HEK293 (cell line): ENCODE measurements around the gene FXYD5.

Source experiments
- GFI1B ChIP-seq: fragments of 450-650 bp; formaldehyde crosslinking; IDR thresholded peaks from 2 replicates; pipeline ENCODE4 v1.5.1; 2016; ENCODE audit warnings: missing biosample characterization, missing genetic modification characterization
- KLF10 ChIP-seq: fragments of 450-650 bp; IDR thresholded peaks from 2 replicates; pipeline ENCODE4 v1.5.1; 2018; ENCODE audit warnings: missing biosample characterization, mild to moderate bottlenecking, missing genetic modification characterization
- KLF16 ChIP-seq: fragments of 450-650 bp; formaldehyde crosslinking; IDR thresholded peaks from 2 replicates; pipeline ENCODE4 v1.5.1; 2017; ENCODE audit warnings: missing biosample characterization, missing genetic modification characterization
- MEIS1 ChIP-seq: sonication (generic); formaldehyde crosslinking; IDR thresholded peaks from 2 replicates; pipeline ENCODE4 v1.8.1; 2022; ENCODE audit warnings: missing genetic modification reagents, mild to moderate bottlenecking, borderline replicate concordance
- MYNN ChIP-seq: fragments of 450-650 bp; formaldehyde crosslinking; IDR thresholded peaks from 2 replicates; pipeline ENCODE4 v1.5.1; 2016; ENCODE audit warnings: missing biosample characterization, missing genetic modification characterization, borderline replicate concordance
- SALL2 ChIP-seq: fragments of 450-650 bp; formaldehyde crosslinking; IDR thresholded peaks from 2 replicates; pipeline ENCODE4 v1.5.0; 2017; ENCODE audit warnings: missing biosample characterization, mild to moderate bottlenecking, missing genetic modification characterization, borderline replicate concordance
- SP3 ChIP-seq: fragments of 450-650 bp; formaldehyde crosslinking; IDR thresholded peaks from 2 replicates; pipeline ENCODE4 v1.5.1; 2016; ENCODE audit warnings: missing biosample characterization, missing genetic modification characterization
- YY2 ChIP-seq: fragments of 450-650 bp; formaldehyde crosslinking; IDR thresholded peaks from 2 replicates; pipeline ENCODE4 v1.5.1; 2016; ENCODE audit warnings: missing biosample characterization, missing genetic modification characterization
- ZBTB17 ChIP-seq: fragments of 450-650 bp; formaldehyde crosslinking; IDR thresholded peaks from 2 replicates; pipeline ENCODE4 v1.5.1; 2016; ENCODE audit warnings: missing biosample characterization, missing genetic modification characterization
- ZBTB8A ChIP-seq: fragments of 450-650 bp; formaldehyde crosslinking; IDR thresholded peaks from 2 replicates; pipeline ENCODE4 v1.5.1; 2016; ENCODE audit warnings: missing biosample characterization, missing genetic modification characterization
- ZFP69B ChIP-seq: fragments of 450-650 bp; formaldehyde crosslinking; IDR thresholded peaks from 2 replicates; pipeline ENCODE4 v1.5.1; 2016; ENCODE audit warnings: missing biosample characterization, missing genetic modification characterization
- ZIC2 ChIP-seq: fragments of 450-650 bp; formaldehyde crosslinking; IDR thresholded peaks from 2 replicates; pipeline ENCODE4 v1.5.1; 2016; ENCODE audit warnings: missing biosample characterization, missing genetic modification characterization
- ZNF366 ChIP-seq: fragments of 450-650 bp; formaldehyde crosslinking; conservative IDR thresholded peaks from 2 replicates; pipeline ENCODE4 v1.5.1; 2016; ENCODE audit warnings: missing biosample characterization, missing genetic modification characterization
- ZNF37A ChIP-seq: fragments of 450-650 bp; IDR thresholded peaks from 2 replicates; pipeline ENCODE4 v1.5.1; 2018; ENCODE audit warnings: missing biosample characterization, missing genetic modification characterization
- ZNF560 ChIP-seq: fragments of 450-650 bp; formaldehyde crosslinking; IDR thresholded peaks from 2 replicates; pipeline ENCODE4 v1.5.1; 2017; ENCODE audit warnings: missing biosample characterization, missing genetic modification characterization, borderline replicate concordance
- ZNF596 ChIP-seq: fragments of 450-650 bp; IDR thresholded peaks from 2 replicates; pipeline ENCODE4 v1.5.0; 2018; ENCODE audit warnings: missing biosample characterization, mild to moderate bottlenecking, missing genetic modification characterization, moderate library complexity
- ZNF664 ChIP-seq: fragments of 450-650 bp; formaldehyde crosslinking; IDR thresholded peaks from 2 replicates; pipeline ENCODE4 v1.5.1; 2016; ENCODE audit warnings: missing biosample characterization, missing genetic modification characterization
- ZSCAN23 ChIP-seq: fragments of 450-650 bp; formaldehyde crosslinking; IDR thresholded peaks from 2 replicates; pipeline ENCODE4 v1.5.1; 2016; ENCODE audit warnings: missing biosample characterization, missing genetic modification characterization
- TF ChIP-seq, protein P1 (sequence below): fragments of 450-650 bp; formaldehyde crosslinking; conservative IDR thresholded peaks from 2 replicates; pipeline ENCODE4 v1.5.1; 2016; ENCODE audit warnings: low read depth, missing biosample characterization, missing genetic modification characterization
- TF ChIP-seq, protein P2 (sequence below): fragments of 450-650 bp; formaldehyde crosslinking; IDR thresholded peaks from 2 replicates; pipeline ENCODE4 v1.5.1; 2016; ENCODE audit warnings: missing biosample characterization, missing genetic modification characterization
- TF ChIP-seq, protein P3 (sequence below): fragments of 450-650 bp; formaldehyde crosslinking; IDR thresholded peaks from 2 replicates; pipeline ENCODE4 v1.5.1; 2016; ENCODE audit warnings: missing biosample characterization, missing genetic modification characterization
- TF ChIP-seq, protein P4 (sequence below): fragments of 450-650 bp; formaldehyde crosslinking; IDR thresholded peaks from 2 replicates; pipeline ENCODE4 v1.5.1; 2016; ENCODE audit warnings: missing biosample characterization, missing genetic modification characterization
- TF ChIP-seq, protein P5 (sequence below): fragments of 450-650 bp; IDR thresholded peaks from 2 replicates; pipeline ENCODE4 v1.5.1; 2018; ENCODE audit warnings: missing biosample characterization, missing genetic modification characterization
- TF ChIP-seq, protein P6 (sequence below): fragments of 450-650 bp; formaldehyde crosslinking; IDR thresholded peaks from 2 replicates; pipeline ENCODE4 v1.5.1; 2016; ENCODE audit warnings: missing biosample characterization, missing genetic modification characterization
- TF ChIP-seq, protein P7 (sequence below): fragments of 450-650 bp; formaldehyde crosslinking; IDR thresholded peaks from 2 replicates; pipeline ENCODE4 v1.5.1; 2016; ENCODE audit warnings: missing biosample characterization, missing genetic modification characterization

The FXYD5 gene

DNA sequence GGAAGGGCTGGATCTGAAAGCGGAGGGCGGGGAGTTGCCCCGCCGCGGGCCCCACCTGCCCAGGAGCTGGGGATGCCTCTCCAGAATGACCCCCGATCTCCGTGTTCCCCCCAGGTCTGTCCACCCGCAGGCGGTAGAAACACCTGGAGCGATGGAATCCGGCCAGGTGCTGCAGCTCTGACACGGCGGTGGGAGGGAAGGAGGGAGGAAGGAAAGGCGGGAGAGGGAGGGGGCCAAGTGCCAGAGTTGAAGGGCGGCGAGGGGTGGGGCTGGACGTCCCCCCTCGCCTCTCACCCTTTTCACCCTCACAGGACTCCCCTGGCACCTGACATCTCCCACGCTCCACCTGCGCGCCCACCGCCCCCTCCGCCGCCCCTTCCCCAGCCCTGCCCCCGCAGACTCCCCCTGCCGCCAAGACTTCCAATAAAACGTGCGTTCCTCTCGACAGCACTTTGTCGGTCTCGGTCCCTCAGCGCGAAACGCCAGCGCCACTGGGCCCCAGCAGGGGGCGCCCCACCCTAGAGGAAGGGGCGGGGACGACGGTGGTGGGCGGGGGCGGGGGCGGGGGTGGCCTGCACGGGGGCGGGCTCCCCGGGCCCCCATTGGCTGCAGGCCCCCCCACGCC is 11.8 kb upstream of the FXYD5 start (continued):
- TF ChIP-seq, protein P1, sequence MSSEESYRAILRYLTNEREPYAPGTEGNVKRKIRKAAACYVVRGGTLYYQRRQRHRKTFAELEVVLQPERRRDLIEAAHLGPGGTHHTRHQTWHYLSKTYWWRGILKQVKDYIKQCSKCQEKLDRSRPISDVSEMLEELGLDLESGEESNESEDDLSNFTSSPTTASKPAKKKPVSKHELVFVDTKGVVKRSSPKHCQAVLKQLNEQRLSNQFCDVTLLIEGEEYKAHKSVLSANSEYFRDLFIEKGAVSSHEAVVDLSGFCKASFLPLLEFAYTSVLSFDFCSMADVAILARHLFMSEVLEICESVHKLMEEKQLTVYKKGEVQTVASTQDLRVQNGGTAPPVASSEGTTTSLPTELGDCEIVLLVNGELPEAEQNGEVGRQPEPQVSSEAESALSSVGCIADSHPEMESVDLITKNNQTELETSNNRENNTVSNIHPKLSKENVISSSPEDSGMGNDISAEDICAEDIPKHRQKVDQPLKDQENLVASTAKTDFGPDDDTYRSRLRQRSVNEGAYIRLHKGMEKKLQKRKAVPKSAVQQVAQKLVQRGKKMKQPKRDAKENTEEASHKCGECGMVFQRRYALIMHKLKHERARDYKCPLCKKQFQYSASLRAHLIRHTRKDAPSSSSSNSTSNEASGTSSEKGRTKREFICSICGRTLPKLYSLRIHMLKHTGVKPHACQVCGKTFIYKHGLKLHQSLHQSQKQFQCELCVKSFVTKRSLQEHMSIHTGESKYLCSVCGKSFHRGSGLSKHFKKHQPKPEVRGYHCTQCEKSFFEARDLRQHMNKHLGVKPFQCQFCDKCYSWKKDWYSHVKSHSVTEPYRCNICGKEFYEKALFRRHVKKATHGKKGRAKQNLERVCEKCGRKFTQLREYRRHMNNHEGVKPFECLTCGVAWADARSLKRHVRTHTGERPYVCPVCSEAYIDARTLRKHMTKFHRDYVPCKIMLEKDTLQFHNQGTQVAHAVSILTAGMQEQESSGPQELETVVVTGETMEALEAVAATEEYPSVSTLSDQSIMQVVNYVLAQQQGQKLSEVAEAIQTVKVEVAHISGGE (tag by site-specific recombination), result no peak
- TF ChIP-seq MEIS1 (no peak), SALL2 (tag by site-specific recombination) (peak; percentile 46; the same call in 1 of the 2 replicates), YY2 (tag by site-specific recombination) (no peak), ZNF560 (tag by site-specific recombination) (no peak), ZBTB17 (tag by site-specific recombination) (peak; percentile 62), SP3 (tag by site-specific recombination) (peak; percentile 95), ZSCAN23 (tag by site-specific recombination) (0 out of 2 replicates have a peak, but pooled peaks have one; percentile 24), GFI1B (tag by site-specific recombination) (no peak), ZNF37A (tag by site-specific recombination) (no peak), MYNN (no peak), KLF10 (tag by site-specific recombination) (no peak), ZNF366 (tag by site-specific recombination) (peak; percentile 93), ZFP69B (tag by site-specific recombination) (peak; percentile 96), ZBTB8A (tag by site-specific recombination) (peak; percentile 67), KLF16 (tag by site-specific recombination) (peak; percentile 73; the same call in 1 of the 2 replicates), ZNF596 (tag by site-specific recombination) (no peak), ZNF664 (tag by site-specific recombination) (no peak), ZIC2 (tag by site-specific recombination) (0 out of 2 replicates have a peak, but pooled peaks have one; percentile 22)
- TF ChIP-seq, protein P2, sequence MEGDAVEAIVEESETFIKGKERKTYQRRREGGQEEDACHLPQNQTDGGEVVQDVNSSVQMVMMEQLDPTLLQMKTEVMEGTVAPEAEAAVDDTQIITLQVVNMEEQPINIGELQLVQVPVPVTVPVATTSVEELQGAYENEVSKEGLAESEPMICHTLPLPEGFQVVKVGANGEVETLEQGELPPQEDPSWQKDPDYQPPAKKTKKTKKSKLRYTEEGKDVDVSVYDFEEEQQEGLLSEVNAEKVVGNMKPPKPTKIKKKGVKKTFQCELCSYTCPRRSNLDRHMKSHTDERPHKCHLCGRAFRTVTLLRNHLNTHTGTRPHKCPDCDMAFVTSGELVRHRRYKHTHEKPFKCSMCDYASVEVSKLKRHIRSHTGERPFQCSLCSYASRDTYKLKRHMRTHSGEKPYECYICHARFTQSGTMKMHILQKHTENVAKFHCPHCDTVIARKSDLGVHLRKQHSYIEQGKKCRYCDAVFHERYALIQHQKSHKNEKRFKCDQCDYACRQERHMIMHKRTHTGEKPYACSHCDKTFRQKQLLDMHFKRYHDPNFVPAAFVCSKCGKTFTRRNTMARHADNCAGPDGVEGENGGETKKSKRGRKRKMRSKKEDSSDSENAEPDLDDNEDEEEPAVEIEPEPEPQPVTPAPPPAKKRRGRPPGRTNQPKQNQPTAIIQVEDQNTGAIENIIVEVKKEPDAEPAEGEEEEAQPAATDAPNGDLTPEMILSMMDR (tag by site-specific recombination), result peak; percentile 40; the same call in 1 of the 2 replicates
- TF ChIP-seq, protein P3, sequence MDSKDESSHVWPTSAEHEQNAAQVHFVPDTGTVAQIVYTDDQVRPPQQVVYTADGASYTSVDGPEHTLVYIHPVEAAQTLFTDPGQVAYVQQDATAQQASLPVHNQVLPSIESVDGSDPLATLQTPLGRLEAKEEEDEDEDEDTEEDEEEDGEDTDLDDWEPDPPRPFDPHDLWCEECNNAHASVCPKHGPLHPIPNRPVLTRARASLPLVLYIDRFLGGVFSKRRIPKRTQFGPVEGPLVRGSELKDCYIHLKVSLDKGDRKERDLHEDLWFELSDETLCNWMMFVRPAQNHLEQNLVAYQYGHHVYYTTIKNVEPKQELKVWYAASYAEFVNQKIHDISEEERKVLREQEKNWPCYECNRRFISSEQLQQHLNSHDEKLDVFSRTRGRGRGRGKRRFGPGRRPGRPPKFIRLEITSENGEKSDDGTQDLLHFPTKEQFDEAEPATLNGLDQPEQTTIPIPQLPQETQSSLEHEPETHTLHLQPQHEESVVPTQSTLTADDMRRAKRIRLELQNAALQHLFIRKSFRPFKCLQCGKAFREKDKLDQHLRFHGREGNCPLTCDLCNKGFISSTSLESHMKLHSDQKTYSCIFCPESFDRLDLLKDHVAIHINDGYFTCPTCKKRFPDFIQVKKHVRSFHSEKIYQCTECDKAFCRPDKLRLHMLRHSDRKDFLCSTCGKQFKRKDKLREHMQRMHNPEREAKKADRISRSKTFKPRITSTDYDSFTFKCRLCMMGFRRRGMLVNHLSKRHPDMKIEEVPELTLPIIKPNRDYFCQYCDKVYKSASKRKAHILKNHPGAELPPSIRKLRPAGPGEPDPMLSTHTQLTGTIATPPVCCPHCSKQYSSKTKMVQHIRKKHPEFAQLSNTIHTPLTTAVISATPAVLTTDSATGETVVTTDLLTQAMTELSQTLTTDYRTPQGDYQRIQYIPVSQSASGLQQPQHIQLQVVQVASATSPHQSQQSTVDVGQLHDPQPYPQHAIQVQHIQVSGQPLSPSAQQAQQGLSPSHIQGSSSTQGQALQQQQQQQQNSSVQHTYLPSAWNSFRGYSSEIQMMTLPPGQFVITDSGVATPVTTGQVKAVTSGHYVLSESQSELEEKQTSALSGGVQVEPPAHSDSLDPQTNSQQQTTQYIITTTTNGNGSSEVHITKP (tag by site-specific recombination), result peak; percentile 98
- TF ChIP-seq, protein P4, sequence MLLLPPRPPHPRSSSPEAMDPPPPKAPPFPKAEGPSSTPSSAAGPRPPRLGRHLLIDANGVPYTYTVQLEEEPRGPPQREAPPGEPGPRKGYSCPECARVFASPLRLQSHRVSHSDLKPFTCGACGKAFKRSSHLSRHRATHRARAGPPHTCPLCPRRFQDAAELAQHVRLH (tag by site-specific recombination), result no peak
- TF ChIP-seq, protein P5, sequence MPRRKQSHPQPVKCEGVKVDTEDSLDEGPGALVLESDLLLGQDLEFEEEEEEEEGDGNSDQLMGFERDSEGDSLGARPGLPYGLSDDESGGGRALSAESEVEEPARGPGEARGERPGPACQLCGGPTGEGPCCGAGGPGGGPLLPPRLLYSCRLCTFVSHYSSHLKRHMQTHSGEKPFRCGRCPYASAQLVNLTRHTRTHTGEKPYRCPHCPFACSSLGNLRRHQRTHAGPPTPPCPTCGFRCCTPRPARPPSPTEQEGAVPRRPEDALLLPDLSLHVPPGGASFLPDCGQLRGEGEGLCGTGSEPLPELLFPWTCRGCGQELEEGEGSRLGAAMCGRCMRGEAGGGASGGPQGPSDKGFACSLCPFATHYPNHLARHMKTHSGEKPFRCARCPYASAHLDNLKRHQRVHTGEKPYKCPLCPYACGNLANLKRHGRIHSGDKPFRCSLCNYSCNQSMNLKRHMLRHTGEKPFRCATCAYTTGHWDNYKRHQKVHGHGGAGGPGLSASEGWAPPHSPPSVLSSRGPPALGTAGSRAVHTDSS, result peak; percentile 45; the same call in 1 of the 2 replicates
- TF ChIP-seq, protein P6, sequence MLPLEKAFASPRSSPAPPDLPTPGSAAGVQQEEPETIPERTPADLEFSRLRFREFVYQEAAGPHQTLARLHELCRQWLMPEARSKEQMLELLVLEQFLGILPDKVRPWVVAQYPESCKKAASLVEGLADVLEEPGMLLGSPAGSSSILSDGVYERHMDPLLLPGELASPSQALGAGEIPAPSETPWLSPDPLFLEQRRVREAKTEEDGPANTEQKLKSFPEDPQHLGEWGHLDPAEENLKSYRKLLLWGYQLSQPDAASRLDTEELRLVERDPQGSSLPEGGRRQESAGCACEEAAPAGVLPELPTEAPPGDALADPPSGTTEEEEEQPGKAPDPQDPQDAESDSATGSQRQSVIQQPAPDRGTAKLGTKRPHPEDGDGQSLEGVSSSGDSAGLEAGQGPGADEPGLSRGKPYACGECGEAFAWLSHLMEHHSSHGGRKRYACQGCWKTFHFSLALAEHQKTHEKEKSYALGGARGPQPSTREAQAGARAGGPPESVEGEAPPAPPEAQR (tag by site-specific recombination), result no peak
- TF ChIP-seq, protein P7, sequence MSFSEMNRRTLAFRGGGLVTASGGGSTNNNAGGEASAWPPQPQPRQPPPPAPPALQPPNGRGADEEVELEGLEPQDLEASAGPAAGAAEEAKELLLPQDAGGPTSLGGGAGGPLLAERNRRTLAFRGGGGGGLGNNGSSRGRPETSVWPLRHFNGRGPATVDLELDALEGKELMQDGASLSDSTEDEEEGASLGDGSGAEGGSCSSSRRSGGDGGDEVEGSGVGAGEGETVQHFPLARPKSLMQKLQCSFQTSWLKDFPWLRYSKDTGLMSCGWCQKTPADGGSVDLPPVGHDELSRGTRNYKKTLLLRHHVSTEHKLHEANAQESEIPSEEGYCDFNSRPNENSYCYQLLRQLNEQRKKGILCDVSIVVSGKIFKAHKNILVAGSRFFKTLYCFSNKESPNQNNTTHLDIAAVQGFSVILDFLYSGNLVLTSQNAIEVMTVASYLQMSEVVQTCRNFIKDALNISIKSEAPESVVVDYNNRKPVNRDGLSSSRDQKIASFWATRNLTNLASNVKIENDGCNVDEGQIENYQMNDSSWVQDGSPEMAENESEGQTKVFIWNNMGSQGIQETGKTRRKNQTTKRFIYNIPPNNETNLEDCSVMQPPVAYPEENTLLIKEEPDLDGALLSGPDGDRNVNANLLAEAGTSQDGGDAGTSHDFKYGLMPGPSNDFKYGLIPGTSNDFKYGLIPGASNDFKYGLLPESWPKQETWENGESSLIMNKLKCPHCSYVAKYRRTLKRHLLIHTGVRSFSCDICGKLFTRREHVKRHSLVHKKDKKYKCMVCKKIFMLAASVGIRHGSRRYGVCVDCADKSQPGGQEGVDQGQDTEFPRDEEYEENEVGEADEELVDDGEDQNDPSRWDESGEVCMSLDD, result peak; percentile 43; the same call in 1 of the 2 replicates
